HepG2 (cell line): Measurements from ENCODE around the gene INO80. TPM values are rescaled to one million over a fixed set of nuclear protein-coding genes. Genes with fewer than 3 reads are reported as not detected.

Source experiments
- ATRX ChIP-seq: sonication (generic); formaldehyde crosslinking; IDR thresholded peaks from 2 replicates; pipeline ENCODE4 v1.4.0; 2020; ENCODE audit warnings: missing genetic modification reagents, borderline replicate concordance
- CEBPB ChIP-seq: IDR thresholded peaks from 2 replicates; pipeline ENCODE4 v1.6.1; 2011; ENCODE audit warnings: low read depth, low read length, improper control_type of control experiment, borderline replicate concordance
- HHEX ChIP-seq: IDR thresholded peaks from 2 replicates; pipeline ENCODE4 v1.6.1; 2016; ENCODE audit warnings: control low read depth
- KDM1A ChIP-seq: IDR thresholded peaks from 2 replicates; pipeline ENCODE4 v1.6.1; 2016; ENCODE audit warnings: missing compliant biosample characterization
- KDM2A ChIP-seq: sonication (generic); formaldehyde crosslinking; IDR thresholded peaks from 2 replicates; pipeline ENCODE4 v1.4.0; 2020; ENCODE audit warnings: low read depth, missing genetic modification reagents, borderline replicate concordance
- NR2F6 ChIP-seq, 2 experiments: IDR thresholded peaks; 2 replicates each; pipeline ENCODE4 v1.6.1; 2016; ENCODE audit warnings: antibody characterized with exemption in 1 of 2, mild to moderate bottlenecking in 1 of 2
- RAD51 ChIP-seq: fragments of 450-650 bp; IDR thresholded peaks from 2 replicates; pipeline ENCODE4 v1.6.1; 2016; ENCODE audit warnings: borderline replicate concordance
- RXRB ChIP-seq: IDR thresholded peaks from 2 replicates; pipeline ENCODE4 v1.6.1; 2016; ENCODE audit warnings: borderline replicate concordance, missing genetic modification reagents, missing compliant biosample characterization
- SMAD9 ChIP-seq: sonication (generic); formaldehyde crosslinking; IDR thresholded peaks from 2 replicates; pipeline ENCODE4 v1.5.1; 2020; ENCODE audit warnings: mild to moderate bottlenecking, missing genetic modification reagents
- XRCC5 ChIP-seq: fragments of 200-400 bp; formaldehyde crosslinking; optimal IDR thresholded peaks from 2 replicates; pipeline ENCODE3; 2017; ENCODE audit warnings: mild to moderate bottlenecking, low read length
- ZKSCAN1 ChIP-seq: fragments of 150-350 bp; IDR thresholded peaks from 2 replicates; pipeline ENCODE4 v1.6.1; 2014; ENCODE audit warnings: low read length
- ZNF121 ChIP-seq: sonication (generic); formaldehyde crosslinking; IDR thresholded peaks from 2 replicates; pipeline ENCODE4 v1.5.0; 2020; ENCODE audit warnings: mild to moderate bottlenecking, missing genetic modification reagents
- ZNF160 ChIP-seq: sonication (generic); formaldehyde crosslinking; IDR thresholded peaks from 2 replicates; pipeline ENCODE4 v1.8.0; 2022; ENCODE audit warnings: mild to moderate bottlenecking, inconsistent platforms, missing genetic modification reagents
- ZNF180 ChIP-seq: sonication (generic); formaldehyde crosslinking; IDR thresholded peaks from 2 replicates; pipeline ENCODE4 v1.4.0; 2020; ENCODE audit warnings: low read depth, missing genetic modification reagents, borderline replicate concordance
- ZNF234 ChIP-seq: sonication (generic); formaldehyde crosslinking; conservative IDR thresholded peaks from 2 replicates; pipeline ENCODE4 v1.5.1; 2020; ENCODE audit warnings: mild to moderate bottlenecking, missing genetic modification reagents
- ZNF430 ChIP-seq: sonication (generic); formaldehyde crosslinking; IDR thresholded peaks from 2 replicates; pipeline ENCODE4 v1.9.0; 2021; ENCODE audit warnings: mild to moderate bottlenecking, missing genetic modification reagents
- ZNF431 ChIP-seq: sonication (generic); formaldehyde crosslinking; IDR thresholded peaks from 2 replicates; pipeline ENCODE4 v1.9.0; 2022; ENCODE audit warnings: missing genetic modification reagents, low read depth, mild to moderate bottlenecking, borderline replicate concordance
- ZNF577 ChIP-seq: sonication (generic); formaldehyde crosslinking; IDR thresholded peaks from 2 replicates; pipeline ENCODE4 v1.4.0; 2020; ENCODE audit warnings: mild to moderate bottlenecking, low read depth, missing genetic modification reagents, borderline replicate concordance
- ZNF703 ChIP-seq: sonication (generic); formaldehyde crosslinking; IDR thresholded peaks from 2 replicates; pipeline ENCODE4 v1.5.1; 2020; ENCODE audit warnings: missing genetic modification reagents, mild to moderate bottlenecking, moderate library complexity, borderline replicate concordance
- ZSCAN20 ChIP-seq: sonication (generic); formaldehyde crosslinking; IDR thresholded peaks from 2 replicates; pipeline ENCODE4 v1.4.0; 2020; ENCODE audit warnings: missing genetic modification reagents, mild to moderate bottlenecking, borderline replicate concordance
- polyA plus RNA-seq, 8 experiments: library from polyadenylated mRNA; depleted of rRNA in 3 of 8; stranded (reverse) in 7 of 8; unstranded in 1 of 8; fragments of >200 nt; fragmentation: Illumina TruSeq in 4 of 8; extraction: Trizol in 4 of 8; gene quantifications; 2 replicates each; pipeline versions ENCODE4 v1.2.1 to v1.2.3, GENCODE V29; 2011 to 2016; ENCODE audit warnings: low read depth in 4 of 8, missing spikeins in 1 of 8, mixed read lengths in 1 of 8; ENCODE audit not compliant: insufficient read depth in 1 of 8
- total RNA-seq, 5 experiments: library from RNA; depleted of rRNA; stranded (reverse); fragments of >200 nt; fragmentation: Illumina TruSeq; extraction: Trizol; gene quantifications; 2 replicates each; pipeline ENCODE4 v1.2.3, GENCODE V29; 2016; ENCODE audit warnings: low read depth in 1 of 5
- TF ChIP-seq, protein P1 (sequence below): sonication (generic); formaldehyde crosslinking; IDR thresholded peaks from 2 replicates; pipeline ENCODE4 v1.4.0; 2020; ENCODE audit warnings: missing genetic modification reagents
- TF ChIP-seq, protein P2 (sequence below): sonication (generic); formaldehyde crosslinking; IDR thresholded peaks from 2 replicates; pipeline ENCODE4 v1.9.0; 2021; ENCODE audit warnings: missing genetic modification reagents, mild to moderate bottlenecking, borderline replicate concordance
- TF ChIP-seq, protein P3 (sequence below): sonication (generic); formaldehyde crosslinking; IDR thresholded peaks from 2 replicates; pipeline ENCODE4 v1.9.0; 2022; ENCODE audit warnings: missing genetic modification reagents, mild to moderate bottlenecking, borderline replicate concordance
- TF ChIP-seq, protein P4 (sequence below): sonication (generic); formaldehyde crosslinking; IDR thresholded peaks from 2 replicates; pipeline ENCODE4 v1.4.0; 2020; ENCODE audit warnings: mild to moderate bottlenecking, missing genetic modification reagents

Gene INO80
- total and polyA plus RNA-seq, 2 of the 13 experiments (the other 11 are each of a cell fraction or from before 2014, with no cell fraction given), result 3.6 to 14.8 TPM

DNA sequence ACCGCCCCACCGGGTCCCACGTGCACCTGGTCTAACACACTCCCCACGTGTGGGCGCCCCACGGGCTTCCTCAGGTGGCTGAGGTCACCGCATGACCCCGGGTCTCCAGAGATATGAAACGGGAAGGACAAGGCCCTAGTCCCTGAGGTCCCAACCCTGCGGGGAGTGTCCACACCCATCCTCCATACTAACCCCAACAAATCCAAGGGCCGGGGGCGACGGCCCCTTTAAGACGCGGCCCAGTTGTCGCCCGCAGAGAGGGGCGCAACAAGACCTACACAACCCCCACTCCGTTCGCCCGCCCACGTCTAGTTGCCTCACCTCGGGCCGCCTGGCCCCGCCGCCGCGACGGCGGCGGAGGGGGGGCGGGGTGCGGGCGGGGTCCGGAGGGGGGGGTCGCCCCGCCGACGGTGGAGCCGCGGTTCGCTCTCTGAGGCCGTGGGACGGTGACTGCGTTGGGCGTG is 396 bp downstream of the INO80 start (continued):
- TF ChIP-seq, protein P1, sequence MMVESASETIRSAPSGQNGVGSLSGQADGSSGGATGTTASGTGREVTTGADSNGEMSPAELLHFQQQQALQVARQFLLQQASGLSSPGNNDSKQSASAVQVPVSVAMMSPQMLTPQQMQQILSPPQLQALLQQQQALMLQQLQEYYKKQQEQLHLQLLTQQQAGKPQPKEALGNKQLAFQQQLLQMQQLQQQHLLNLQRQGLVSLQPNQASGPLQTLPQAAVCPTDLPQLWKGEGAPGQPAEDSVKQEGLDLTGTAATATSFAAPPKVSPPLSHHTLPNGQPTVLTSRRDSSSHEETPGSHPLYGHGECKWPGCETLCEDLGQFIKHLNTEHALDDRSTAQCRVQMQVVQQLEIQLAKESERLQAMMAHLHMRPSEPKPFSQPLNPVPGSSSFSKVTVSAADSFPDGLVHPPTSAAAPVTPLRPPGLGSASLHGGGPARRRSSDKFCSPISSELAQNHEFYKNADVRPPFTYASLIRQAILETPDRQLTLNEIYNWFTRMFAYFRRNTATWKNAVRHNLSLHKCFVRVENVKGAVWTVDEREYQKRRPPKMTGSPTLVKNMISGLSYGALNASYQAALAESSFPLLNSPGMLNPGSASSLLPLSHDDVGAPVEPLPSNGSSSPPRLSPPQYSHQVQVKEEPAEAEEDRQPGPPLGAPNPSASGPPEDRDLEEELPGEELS (CRISPR knock-in tag), result peak; percentile 3; the same call in 1 of the 2 replicates
- TF ChIP-seq, protein P2, sequence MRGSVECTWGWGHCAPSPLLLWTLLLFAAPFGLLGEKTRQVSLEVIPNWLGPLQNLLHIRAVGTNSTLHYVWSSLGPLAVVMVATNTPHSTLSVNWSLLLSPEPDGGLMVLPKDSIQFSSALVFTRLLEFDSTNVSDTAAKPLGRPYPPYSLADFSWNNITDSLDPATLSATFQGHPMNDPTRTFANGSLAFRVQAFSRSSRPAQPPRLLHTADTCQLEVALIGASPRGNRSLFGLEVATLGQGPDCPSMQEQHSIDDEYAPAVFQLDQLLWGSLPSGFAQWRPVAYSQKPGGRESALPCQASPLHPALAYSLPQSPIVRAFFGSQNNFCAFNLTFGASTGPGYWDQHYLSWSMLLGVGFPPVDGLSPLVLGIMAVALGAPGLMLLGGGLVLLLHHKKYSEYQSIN (CRISPR knock-in tag), result no peak
- TF ChIP-seq XRCC5, result no peak
- peak; percentile 61 for TF ChIP-seq NR2F6 (IDR thresholded peaks at IDR 0.05)
- no peak for TF ChIP-seq NR2F6 (CRISPR knock-in tag; IDR thresholded peaks at IDR 0.05)
- TF ChIP-seq KDM1A, result no peak
- no peak for TF ChIP-seq HHEX (CRISPR knock-in tag)
- no peak for TF ChIP-seq ZSCAN20 (CRISPR knock-in tag)
- no peak for TF ChIP-seq ZNF234 (CRISPR knock-in tag)
- peak; percentile 4; the same call in 1 of the 2 replicates for TF ChIP-seq CEBPB
- no peak for TF ChIP-seq SMAD9
- TF ChIP-seq ZNF431 (CRISPR knock-in tag), result no peak
- TF ChIP-seq RXRB (CRISPR knock-in tag), result no peak
- no peak for TF ChIP-seq RAD51
- TF ChIP-seq, protein P3, sequence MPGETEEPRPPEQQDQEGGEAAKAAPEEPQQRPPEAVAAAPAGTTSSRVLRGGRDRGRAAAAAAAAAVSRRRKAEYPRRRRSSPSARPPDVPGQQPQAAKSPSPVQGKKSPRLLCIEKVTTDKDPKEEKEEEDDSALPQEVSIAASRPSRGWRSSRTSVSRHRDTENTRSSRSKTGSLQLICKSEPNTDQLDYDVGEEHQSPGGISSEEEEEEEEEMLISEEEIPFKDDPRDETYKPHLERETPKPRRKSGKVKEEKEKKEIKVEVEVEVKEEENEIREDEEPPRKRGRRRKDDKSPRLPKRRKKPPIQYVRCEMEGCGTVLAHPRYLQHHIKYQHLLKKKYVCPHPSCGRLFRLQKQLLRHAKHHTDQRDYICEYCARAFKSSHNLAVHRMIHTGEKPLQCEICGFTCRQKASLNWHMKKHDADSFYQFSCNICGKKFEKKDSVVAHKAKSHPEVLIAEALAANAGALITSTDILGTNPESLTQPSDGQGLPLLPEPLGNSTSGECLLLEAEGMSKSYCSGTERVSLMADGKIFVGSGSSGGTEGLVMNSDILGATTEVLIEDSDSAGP (CRISPR knock-in tag), result peak; percentile 99
- no peak for TF ChIP-seq ZNF180 (CRISPR knock-in tag)
- TF ChIP-seq KDM2A, result peak; percentile 4; the same call in 1 of the 2 replicates
- TF ChIP-seq ZNF121 (CRISPR knock-in tag), result no peak
- TF ChIP-seq, protein P4, sequence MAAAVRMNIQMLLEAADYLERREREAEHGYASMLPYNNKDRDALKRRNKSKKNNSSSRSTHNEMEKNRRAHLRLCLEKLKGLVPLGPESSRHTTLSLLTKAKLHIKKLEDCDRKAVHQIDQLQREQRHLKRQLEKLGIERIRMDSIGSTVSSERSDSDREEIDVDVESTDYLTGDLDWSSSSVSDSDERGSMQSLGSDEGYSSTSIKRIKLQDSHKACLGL, result peak; percentile 89; the same call in 1 of the 2 replicates
- TF ChIP-seq ZKSCAN1, result no peak
- TF ChIP-seq ZNF703 (CRISPR knock-in tag), result no peak
- TF ChIP-seq ZNF430 (CRISPR knock-in tag), result no peak
- no peak for TF ChIP-seq ZNF160
- no peak for TF ChIP-seq ATRX (CRISPR knock-in tag)
- TF ChIP-seq ZNF577 (CRISPR knock-in tag), result no peak
